ENCODE measurements around the gene SEC14L2. TPM values are rescaled to one million over a fixed set of nuclear protein-coding genes. Genes with fewer than 3 reads are reported as not detected.
"Not testable (repeated sequence)": the region's sequence is repeated elsewhere in the genome, so short reads cannot be mapped to it uniquely, and the experiment has no call there.

Gene SEC14L2
- total RNA-seq, 2 donors from 2014 or later: 2.0 to 10.3 TPM

- no peak for DNase-seq
- intact Hi-C loops (cut with DNase I): loop anchor here (5.0 kb wide), 1 partner anchor 33 kb away; the partner anchor contains the start of gene MTFP1
- Histone ChIP-seq H3K36me3 (no peaks in the 10 kb centered on the region), H3K27me3 (peaks cover 10% of the 10 kb centered on the region), H3K4me3 (no peak overlapping the region), H3K9ac (ENCODE audit: low read depth in 2 of 2, low read length in 2 of 2) (no peak overlapping the region), H3K4me1 (peaks cover 9% of the 10 kb centered on the region), H3K27ac (no peak overlapping the region), H3K9me3 (no peaks in the 10 kb centered on the region)
- no peak for TF ChIP-seq CTCF (IDR thresholded peaks at IDR 0.05)
These were observed 2.9 kb upstream of the SEC14L2 start for GRCh38 chr22:30393885-30394284.

GRCh38 chr22:30397656-30398635, 1.1 kb downstream of the SEC14L2 start:
- intact Hi-C loops (cut with DNase I): no loop called here
- DNase-seq: no peak
- H3K27me3 ChIP-seq: peaks cover 10% of the 10 kb centered on the region
- peak overlapping the region; percentile 3 to 50 for H3K9ac ChIP-seq (ENCODE audit: low read depth in 2 of 2, low read length in 2 of 2)
- peak overlapping the region; percentile 71 for H3K4me3 ChIP-seq
- peaks cover 9% of the 10 kb centered on the region for H3K4me1 ChIP-seq
- H3K27ac ChIP-seq: no peak overlapping the region
- TF ChIP-seq CTCF (IDR thresholded peaks at IDR 0.05): no peak
- no peaks in the 10 kb centered on the region for H3K9me3 ChIP-seq
- no peaks in the 10 kb centered on the region for H3K36me3 ChIP-seq

GRCh38 chr22:30398685-30399680, 2.2 kb downstream of the SEC14L2 start:
- no peak for TF ChIP-seq CTCF (IDR thresholded peaks at IDR 0.05)
- H3K27me3 ChIP-seq: peaks cover 10% of the 10 kb centered on the region
- intact Hi-C loops (cut with DNase I): no loop called here
- H3K9ac ChIP-seq (ENCODE audit: low read depth in 2 of 2, low read length in 2 of 2): no peak overlapping the region
- no peak overlapping the region for H3K4me3 ChIP-seq
- DNase-seq: no peak
- H3K4me1 ChIP-seq: peaks cover 9% of the 10 kb centered on the region
- H3K36me3 ChIP-seq: no peaks in the 10 kb centered on the region
- H3K27ac ChIP-seq: no peak overlapping the region
- H3K9me3 ChIP-seq: no peaks in the 10 kb centered on the region

- intact Hi-C loops (cut with DNase I): no loop called here
- H3K4me1 ChIP-seq: peaks cover 9% of the 10 kb centered on the region
- H3K4me3 ChIP-seq: no peak overlapping the region
- H3K36me3 ChIP-seq: no peaks in the 10 kb centered on the region
- H3K27me3 ChIP-seq: peaks cover 10% of the 10 kb centered on the region
- no peak overlapping the region for H3K27ac ChIP-seq
- TF ChIP-seq CTCF (IDR thresholded peaks at IDR 0.05): no peak
- H3K9me3 ChIP-seq: no peaks in the 10 kb centered on the region
- no peak for DNase-seq
- H3K9ac ChIP-seq (ENCODE audit: low read depth in 2 of 2, low read length in 2 of 2): no peak overlapping the region
These were observed 2.9 kb downstream of the SEC14L2 start for GRCh38 chr22:30399718-30400117.

GRCh38 chr22:30400159-30400558, 3.3 kb downstream of the SEC14L2 start:
- Histone ChIP-seq H3K4me3 (no peak overlapping the region), H3K27ac (no peak overlapping the region), H3K27me3 (peaks cover 10% of the 10 kb centered on the region), H3K9ac (ENCODE audit: low read depth in 2 of 2, low read length in 2 of 2) (no peak overlapping the region), H3K36me3 (no peaks in the 10 kb centered on the region), H3K4me1 (peaks cover 9% of the 10 kb centered on the region), H3K9me3 (no peaks in the 10 kb centered on the region)
- TF ChIP-seq CTCF (IDR thresholded peaks at IDR 0.05): no peak
- no peak for DNase-seq
- intact Hi-C loops (cut with DNase I): no loop called here

GRCh38 chr22:30401024-30401423, 4.2 kb downstream of the SEC14L2 start:
- H3K4me3 ChIP-seq; H3K9me3 ChIP-seq; H3K36me3 ChIP-seq; intact Hi-C loops (cut with DNase I); H3K27ac ChIP-seq; H3K4me1 ChIP-seq; DNase-seq; H3K9ac ChIP-seq (ENCODE audit: low read depth in 2 of 2, low read length in 2 of 2): not testable (repeated sequence)
- H3K27me3 ChIP-seq: peaks cover 10% of the 10 kb centered on the region
